ENCODE data around the gene NSD2. TPM values are rescaled to one million over a fixed set of nuclear protein-coding genes. Genes with fewer than 3 reads are reported as not detected.

The NSD2 gene
- total RNA-seq, 6 experiments from 2014 or later: 11.4 to 19.4 (median 14.0) TPM

GRCh38 chr4:1898681-1899080, 27.5 kb downstream of the NSD2 start:
- intact Hi-C loops (cut with DNase I): loop anchor here in 1 of 2 donors (10.0 kb wide), 2 partner anchors 54 to 144 kb away; no protein-coding TSS in a partner anchor

GRCh38 chr4:1899149-1900086, 28.2 kb downstream of the NSD2 start:
- 14% methylated on average over 10 of the region's 15 CpGs for WGBS (ENCODE audit: insufficient coverage, low coverage, low lambda C conversion rate, missing lambda C conversion rate)
- Histone ChIP-seq H3K36me3 (peaks cover 0 to 16% (median 0%) of the 10 kb centered on the region in 4 donors), H3K27me3 (no peaks in the 10 kb centered on the region), H3K27ac (no peak overlapping the region), H3K4me1 (no peaks in the 10 kb centered on the region), H3K4me3 (no peak overlapping the region), H3K9me3 (no peaks in the 10 kb centered on the region)
- peak; percentile 96 to 100 (median 98) for ATAC-seq
- intact Hi-C loops (cut with DNase I): loop anchor here (10.0 kb wide), 3 partner anchors 55 to 155 kb away; no protein-coding TSS in a partner anchor
- peak; percentile 72 to 77 (median 75) for DNase-seq
- TF ChIP-seq CTCF (IDR thresholded peaks at IDR 0.05): peak; percentile 87 to 93 (median 88)
- TF ChIP-seq POLR2A (IDR thresholded peaks at IDR 0.05): no peak

More at GRCh38 chr4:1898681-1899080, 27.5 kb downstream of the NSD2 start:
- ATAC-seq (no peak), DNase-seq (no peak)
- 56% methylated on average over 1 of the region's 1 CpG for WGBS (ENCODE audit: insufficient coverage, low coverage, low lambda C conversion rate, missing lambda C conversion rate)
- TF ChIP-seq CTCF (IDR thresholded peaks at IDR 0.05) (no peak), POLR2A (IDR thresholded peaks at IDR 0.05) (no peak)
- Histone ChIP-seq H3K9me3 (no peaks in the 10 kb centered on the region), H3K27ac (no peak overlapping the region), H3K4me3 (no peak overlapping the region), H3K4me1 (no peaks in the 10 kb centered on the region), H3K27me3 (no peaks in the 10 kb centered on the region), H3K36me3 (peaks cover 0 to 8% (median 0%) of the 10 kb centered on the region in 4 donors)

- Histone ChIP-seq H3K4me1 (no peaks in the 10 kb centered on the region), H3K27me3 (no peaks in the 10 kb centered on the region), H3K4me3 (no peak overlapping the region), H3K36me3 (peaks cover 0 to 17% (median 0%) of the 10 kb centered on the region in 4 donors), H3K27ac (no peak overlapping the region), H3K9me3 (no peaks in the 10 kb centered on the region)
- intact Hi-C loops (cut with DNase I): loop anchor here in 1 of 2 donors (10.0 kb wide), 1 partner anchor 155 kb away; no protein-coding TSS in a partner anchor
- no peak for TF ChIP-seq POLR2A (IDR thresholded peaks at IDR 0.05)
- no peak for TF ChIP-seq CTCF (IDR thresholded peaks at IDR 0.05)
- DNase-seq: no peak
- no peak for ATAC-seq
Measured at GRCh38 chr4:1900087-1900433, 28.9 kb downstream of the NSD2 start.

- no peak for DNase-seq
- H3K27ac ChIP-seq: no peak overlapping the region
- WGBS (ENCODE audit: insufficient coverage, low coverage, low lambda C conversion rate, missing lambda C conversion rate): 78% methylated on average over 16 of the region's 16 CpGs
- H3K9me3 ChIP-seq: no peaks in the 10 kb centered on the region
- H3K4me3 ChIP-seq: no peak overlapping the region
- intact Hi-C loops (cut with DNase I): loop anchor here in 1 of 2 donors (10.0 kb wide), 1 partner anchor 156 kb away; no protein-coding TSS in a partner anchor
- no peaks in the 10 kb centered on the region for H3K27me3 ChIP-seq
- no peak for TF ChIP-seq CTCF (IDR thresholded peaks at IDR 0.05)
- no peak for TF ChIP-seq POLR2A (IDR thresholded peaks at IDR 0.05)
- no peak for ATAC-seq
- no peaks in the 10 kb centered on the region for H3K4me1 ChIP-seq
- H3K36me3 ChIP-seq: peaks cover 0 to 17% (median 0%) of the 10 kb centered on the region in 4 donors
Measured at GRCh38 chr4:1900624-1901023, 29.4 kb downstream of the NSD2 start.

All from right lobe of liver (tissue), 6 donors.